Endothelial cell of umbilical vein (primary cell): Measurements from ENCODE around the gene ZFHX2. TPM values are rescaled to one million over a fixed set of nuclear protein-coding genes. Genes with fewer than 3 reads are reported as not detected.

Experiments
- BruUV-seq: library from RNA; stranded (reverse); fragments of 400-500 nt; replicated peaks from 2 replicates; lab custom pipeline; 2021; lab: Mats Ljungman, UMichigan
- CTCF ChIA-PET: fragments of 300-600, 350-600 bp; sonication (Branson Sonifier 250); formaldehyde crosslinking; loops from one replicate; lab custom pipeline; 2021; ENCODE audit warnings: antibody characterized with exemption, inconsistent platforms; lab: Charles Lee
- POLR2A ChIA-PET: fragments of 300-600, 350-600 bp; sonication (Branson Sonifier 250); formaldehyde crosslinking; loops from one replicate; lab custom pipeline; 2021; ENCODE audit warnings: antibody characterized with exemption, inconsistent platforms; lab: Charles Lee
- DNase-seq: peaks from one replicate; pipeline ENCODE4 v3.0.0-alpha.2; 2011; ENCODE audit warnings: low read depth, low spot score
- FAIRE-seq: peaks from 2 replicates; lab custom pipeline; 2011; peaks lifted over from hg19 to GRCh38; lab: Jason Lieb, UNC
- H2AFZ ChIP-seq: 2 replicates; pipeline ENCODE4 v1.6.0; 2012; ENCODE audit warnings: low read depth, low read length, control low read depth, inconsistent platforms
- H3K27ac ChIP-seq: 2 replicates; pipeline ENCODE4 v1.5.1; 2011; ENCODE audit warnings: low read depth, mild to moderate bottlenecking, control low read depth, low read length, moderate library complexity; ENCODE audit not compliant: insufficient read depth
- H3K27me3 ChIP-seq, 2 experiments: 2 replicates each; pipeline versions ENCODE4 v1.6.0 to v1.6.1; 2011; ENCODE audit warnings: low read length in 2 of 2, mixed read lengths in 1 of 2; ENCODE audit not compliant: control insufficient read depth in 2 of 2, insufficient read depth in 2 of 2
- H3K36me3 ChIP-seq, 2 experiments: 2 replicates in 1 of 2; 3 replicates in 1 of 2; pipeline ENCODE4 v1.5.1; 2011; ENCODE audit warnings: low read length in 2 of 2, mild to moderate bottlenecking in 1 of 2, moderate library complexity in 1 of 2; ENCODE audit not compliant: control insufficient read depth in 2 of 2, insufficient read depth in 2 of 2; ENCODE audit errors: extremely low read depth in 1 of 2
- H3K4me1 ChIP-seq: 3 replicates; pipeline ENCODE4 v1.5.1; 2011; ENCODE audit warnings: mild to moderate bottlenecking, low read length; ENCODE audit not compliant: control insufficient read depth, insufficient read depth; ENCODE audit errors: extremely low read depth
- H3K4me2 ChIP-seq: 2 replicates; pipeline ENCODE4 v1.6.1; 2011; ENCODE audit warnings: low read length, control low read depth, mixed read lengths; ENCODE audit not compliant: insufficient read depth
- H3K4me3 ChIP-seq, 3 experiments: fragments of 200-600 bp in 1 of 3; sonication (generic), shearing (Covaris generic) in 1 of 3; replicated peaks in 1 of 3; 2 replicates each; pipeline ENCODE4 v1.5.1; 2011 to 2016; ENCODE audit warnings: control low read depth in 3 of 3, low read length in 3 of 3, mild to moderate bottlenecking in 2 of 3, inconsistent platforms in 1 of 3, low read depth in 1 of 3, moderate library complexity in 1 of 3; ENCODE audit not compliant: insufficient read depth in 1 of 3
- H3K79me2 ChIP-seq: 2 replicates; pipeline ENCODE4 v1.6.0; 2012; ENCODE audit warnings: low read length, inconsistent platforms; ENCODE audit not compliant: control insufficient read depth, insufficient read depth
- H3K9ac ChIP-seq: replicated peaks from 2 replicates; pipeline ENCODE3; 2011; ENCODE audit warnings: low read length, control low read depth; ENCODE audit not compliant: insufficient read depth; ENCODE audit errors: extremely low read depth
- H3K9me1 ChIP-seq: replicated peaks from 3 replicates; pipeline ENCODE4 v1.6.0; 2011; ENCODE audit warnings: mild to moderate bottlenecking, low read length; ENCODE audit not compliant: control insufficient read depth, insufficient read depth; ENCODE audit errors: extremely low read depth
- H3K9me3 ChIP-seq: replicated peaks from 2 replicates; pipeline ENCODE4 v1.5.1; 2012; ENCODE audit warnings: low read length, inconsistent platforms; ENCODE audit not compliant: control insufficient read depth, insufficient read depth
- H4K20me1 ChIP-seq: replicated peaks from 2 replicates; pipeline ENCODE3; 2011; ENCODE audit warnings: mild to moderate bottlenecking, low read length; ENCODE audit not compliant: control insufficient read depth, insufficient read depth; ENCODE audit errors: extremely low read depth
- CTCF ChIP-seq, 2 donors: IDR thresholded peaks; 1 replicate in 1 of 2; 2 replicates in 1 of 2; pipeline ENCODE4 v1.5.1; 2011; ENCODE audit warnings: low read length in 2 of 2, mild to moderate bottlenecking in 2 of 2, moderate library complexity in 2 of 2, control low read depth in 1 of 2, inconsistent platforms in 1 of 2, low read depth in 1 of 2; ENCODE audit not compliant: insufficient read depth in 1 of 2; ENCODE audit errors: extremely low read depth in 1 of 2
- EZH2 ChIP-seq: IDR thresholded peaks from 2 replicates; pipeline ENCODE4 v1.6.1; 2012; ENCODE audit warnings: borderline replicate concordance, low read depth, mild to moderate bottlenecking, moderate library complexity, low read length, inconsistent platforms; ENCODE audit not compliant: severe bottlenecking
- FOS ChIP-seq: IDR thresholded peaks from 2 replicates; pipeline ENCODE4 v1.6.1; 2011; ENCODE audit warnings: mild to moderate bottlenecking, low read length, moderate library complexity, borderline replicate concordance; ENCODE audit not compliant: insufficient read depth
- GATA2 ChIP-seq: IDR thresholded peaks from 2 replicates; pipeline ENCODE4 v1.7.0; 2011; ENCODE audit warnings: low read depth, mild to moderate bottlenecking, moderate library complexity, mixed read lengths, low read length; ENCODE audit not compliant: insufficient read length, insufficient read depth
- JUN ChIP-seq: IDR thresholded peaks from 2 replicates; pipeline ENCODE4 v1.6.1; 2011; ENCODE audit warnings: borderline replicate concordance, low read depth; ENCODE audit not compliant: insufficient read length, insufficient read depth
- MAX ChIP-seq: IDR thresholded peaks from 2 replicates; pipeline ENCODE4 v1.6.1; 2011; ENCODE audit not compliant: insufficient read depth, insufficient read length
- MYC ChIP-seq: IDR thresholded peaks from one replicate; pipeline ENCODE4 v1.6.1; 2011; ENCODE audit warnings: mild to moderate bottlenecking, low read depth, low read length
- POLR2A ChIP-seq: IDR thresholded peaks from 2 replicates; pipeline ENCODE4 v1.6.1; 2012; ENCODE audit warnings: low read depth, mild to moderate bottlenecking, control low read depth, low read length
- POLR2AphosphoS5 ChIP-seq: IDR thresholded peaks from 2 replicates; pipeline ENCODE4 v1.6.1; 2012; ENCODE audit warnings: low read depth, mild to moderate bottlenecking, control low read depth, low read length, moderate library complexity; ENCODE audit not compliant: insufficient read depth
- dilution Hi-C: fragments of 300-500 bp; cut with MboI; formaldehyde crosslinking; loops from one replicate; pipeline ENCODE4 v1.15.0; 2019; ENCODE audit warnings: low sequenced_read_pairs; ENCODE audit not compliant: extremely low pct_ligation_motif_present
- intact Hi-C: fragments of 100-400 bp; cut with micrococcal nuclease; formaldehyde crosslinking; loops from one replicate; pipeline ENCODE4 v1.10.0; 2022
- polyA plus RNA-seq, 4 experiments: library from polyadenylated mRNA; depleted of rRNA in 3 of 4; stranded (reverse) in 3 of 4; unstranded in 1 of 4; fragments of >200 nt; gene quantifications; 2 replicates each; pipeline versions ENCODE4 v1.2.1 to v1.2.3, GENCODE V29; 2011 to 2012; ENCODE audit warnings: missing spikeins in 1 of 4
- total RNA-seq: library from RNA; stranded (reverse); gene quantifications from 2 replicates; pipeline ENCODE4 v1.2.3, GENCODE V29; 2021

The ZFHX2 gene
- total and polyA plus RNA-seq, 2 donors (not counting 3 experiments of a cell fraction or from before 2014, with no cell fraction given) = 0.25 to 2.3 TPM

GRCh38 chr14:23580948-23581281 lies 29.4 kb upstream of the ZFHX2 start:
- intact Hi-C loops = no loop called here
- Histone ChIP-seq H3K9me1 (no peaks in the 10 kb centered on the region), H2AFZ (no peak overlapping the region), H3K27me3 (peaks cover 29 to 36% of the 10 kb centered on the region in 2 experiments), H3K9ac (no peak overlapping the region), H3K27ac (no peak overlapping the region), H4K20me1 (no peaks in the 10 kb centered on the region), H3K4me2 (no peak overlapping the region), H3K4me1 (no peaks in the 10 kb centered on the region), H3K4me3 (no peak overlapping the region), H3K36me3 (no peaks in the 10 kb centered on the region), H3K79me2 (no peaks in the 10 kb centered on the region), H3K9me3 (no peaks in the 10 kb centered on the region)
- BruUV-seq = no TSS peak
- POLR2A ChIA-PET = no interaction called here
- TF ChIP-seq POLR2AphosphoS5 = no peak
- TF ChIP-seq POLR2A = no peak
- no peak for TF ChIP-seq MYC
- no peak for TF ChIP-seq CTCF (IDR thresholded peaks at IDR 0.05; ENCODE audit: extremely low read depth in 1 of 2, insufficient read depth in 1 of 2, low read depth in 1 of 2, low read length in 2 of 2)
- TF ChIP-seq GATA2 = no peak
- TF ChIP-seq MAX = no peak
- no peak for TF ChIP-seq FOS
- TF ChIP-seq EZH2 = no peak
- no peak for TF ChIP-seq JUN
- FAIRE-seq = no peak
- no peak for DNase-seq
- dilution Hi-C loops = no loop called here
- CTCF ChIA-PET = no interaction called here
